AG04450 (cell line): ENCODE data around the gene MOB3A. TPM values are rescaled to one million over a fixed set of nuclear protein-coding genes. Genes with fewer than 3 reads are reported as not detected.

Experiments used
- CTCF ChIA-PET: fragments of 300-600, 350-600 bp; formaldehyde crosslinking; extraction: SDS; loops from one replicate; lab custom pipeline; 2022; ENCODE audit warnings: antibody characterized with exemption, inconsistent platforms; lab: Charles Lee
- POLR2A ChIA-PET: fragments of 350-600 bp; formaldehyde crosslinking; extraction: SDS; loops from one replicate; lab custom pipeline; 2021; ENCODE audit warnings: antibody characterized with exemption, inconsistent platforms; lab: Yijun Ruan, JAX
- DNase-seq: peaks from one replicate; pipeline ENCODE4 v3.0.0-alpha.2; 2011; ENCODE audit warnings: low read depth, low spot score
- H3K27ac ChIP-seq: one replicate; pipeline ENCODE4 v1.5.1; 2012; ENCODE audit warnings: low read depth, low read length, control low read depth
- H3K27me3 ChIP-seq: one replicate; pipeline ENCODE4 v1.6.0; 2012; ENCODE audit warnings: low read length; ENCODE audit not compliant: control insufficient read depth, insufficient read depth
- H3K4me3 ChIP-seq: 2 replicates; pipeline ENCODE4 v1.5.1; 2011; ENCODE audit warnings: mild to moderate bottlenecking, low read depth, low read length, control low read depth
- H3K9me3 ChIP-seq: 2 replicates; pipeline ENCODE4 v1.5.1; 2012; ENCODE audit warnings: low read length; ENCODE audit not compliant: control insufficient read depth, insufficient read depth
- polyA plus RNA-seq: library from polyadenylated mRNA; depleted of rRNA; stranded (reverse); fragments of >200 nt; gene quantifications from 2 replicates; pipeline ENCODE4 v1.2.3, GENCODE V29; 2011
- TF ChIP-seq, protein P1 (sequence below): IDR thresholded peaks from 2 replicates; pipeline ENCODE4 v1.5.1; 2011; ENCODE audit warnings: low read depth, low read length, control low read depth, inconsistent platforms

MOB3A gene
- polyA plus RNA-seq, 1 experiment: 20.5 TPM

- ChIA-PET CTCF (no interaction called here), POLR2A (interaction anchor here (0.8 kb wide), 1 partner anchor 13 kb away, joined by 3 read pairs; the partner anchor contains the start of gene MKNK2)
- no peak for DNase-seq
Observed at GRCh38 chr19:2038284-2039088, 57.6 kb downstream of the MOB3A start.

GRCh38 chr19:2037651-2038255 is 58.4 kb downstream of the MOB3A start:
- DNase-seq: no peak
- H3K9me3 ChIP-seq: peaks cover 16% of the 10 kb centered on the region
- ChIA-PET POLR2A (interaction anchor here (0.7 kb wide), 1 partner anchor 89 kb away, joined by 3 read pairs; no protein-coding TSS in a partner anchor), CTCF (no interaction called here)
- no peak overlapping the region for H3K4me3 ChIP-seq
- TF ChIP-seq, protein P1, sequence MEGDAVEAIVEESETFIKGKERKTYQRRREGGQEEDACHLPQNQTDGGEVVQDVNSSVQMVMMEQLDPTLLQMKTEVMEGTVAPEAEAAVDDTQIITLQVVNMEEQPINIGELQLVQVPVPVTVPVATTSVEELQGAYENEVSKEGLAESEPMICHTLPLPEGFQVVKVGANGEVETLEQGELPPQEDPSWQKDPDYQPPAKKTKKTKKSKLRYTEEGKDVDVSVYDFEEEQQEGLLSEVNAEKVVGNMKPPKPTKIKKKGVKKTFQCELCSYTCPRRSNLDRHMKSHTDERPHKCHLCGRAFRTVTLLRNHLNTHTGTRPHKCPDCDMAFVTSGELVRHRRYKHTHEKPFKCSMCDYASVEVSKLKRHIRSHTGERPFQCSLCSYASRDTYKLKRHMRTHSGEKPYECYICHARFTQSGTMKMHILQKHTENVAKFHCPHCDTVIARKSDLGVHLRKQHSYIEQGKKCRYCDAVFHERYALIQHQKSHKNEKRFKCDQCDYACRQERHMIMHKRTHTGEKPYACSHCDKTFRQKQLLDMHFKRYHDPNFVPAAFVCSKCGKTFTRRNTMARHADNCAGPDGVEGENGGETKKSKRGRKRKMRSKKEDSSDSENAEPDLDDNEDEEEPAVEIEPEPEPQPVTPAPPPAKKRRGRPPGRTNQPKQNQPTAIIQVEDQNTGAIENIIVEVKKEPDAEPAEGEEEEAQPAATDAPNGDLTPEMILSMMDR: no peak
- H3K27me3 ChIP-seq: no peaks in the 10 kb centered on the region
- no peak overlapping the region for H3K27ac ChIP-seq

More at GRCh38 chr19:2038284-2039088, 57.6 kb downstream of the MOB3A start:
- TF ChIP-seq, protein P1: no peak
- peaks cover 16% of the 10 kb centered on the region for H3K9me3 ChIP-seq
- no peak overlapping the region for H3K4me3 ChIP-seq
- H3K27me3 ChIP-seq: no peaks in the 10 kb centered on the region
- H3K27ac ChIP-seq: no peak overlapping the region

GRCh38 chr19:2036424-2036823 is 59.7 kb downstream of the MOB3A start:
- DNase-seq: no peak
- Histone ChIP-seq H3K27ac (no peak overlapping the region), H3K9me3 (peaks cover 16% of the 10 kb centered on the region), H3K4me3 (no peak overlapping the region), H3K27me3 (no peaks in the 10 kb centered on the region)
- POLR2A ChIA-PET: no interaction called here
- TF ChIP-seq, protein P1: no peak
- CTCF ChIA-PET: no interaction called here

DNA sequence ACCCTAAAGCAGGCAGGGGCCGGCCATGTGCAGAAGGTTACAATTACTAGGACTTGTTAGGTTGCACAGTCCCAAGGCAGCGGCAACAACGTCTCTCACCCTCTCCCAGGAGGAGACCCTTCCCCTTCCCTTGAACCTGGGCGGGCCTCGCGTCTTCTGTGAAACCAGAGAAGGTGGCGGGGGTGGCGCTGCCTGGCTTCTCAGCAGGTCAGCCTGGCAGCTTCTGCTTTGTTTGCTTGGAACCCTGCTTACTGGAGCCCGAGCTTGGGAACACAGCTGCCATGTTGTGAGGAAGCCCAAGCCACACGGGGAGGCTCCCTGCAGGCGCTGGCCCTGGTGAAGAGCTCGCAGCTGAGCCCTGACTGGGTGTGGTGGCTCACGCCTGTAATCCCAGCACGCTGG is 60.5 kb downstream of the MOB3A start:
- POLR2A ChIA-PET: interaction anchor here (0.9 kb wide), 1 partner anchor 16 kb away, joined by 7 read pairs; no protein-coding TSS in a partner anchor
- DNase-seq: no peak
- H3K27me3 ChIP-seq: no peaks in the 10 kb centered on the region
- no peak overlapping the region for H3K4me3 ChIP-seq
- TF ChIP-seq, protein P1: no peak
- CTCF ChIA-PET: interaction anchor here (0.8 kb wide), 1 partner anchor 16 kb away, joined by 5 read pairs; no protein-coding TSS in a partner anchor
- H3K9me3 ChIP-seq: peaks cover 16% of the 10 kb centered on the region
- H3K27ac ChIP-seq: no peak overlapping the region
